SK-N-DZ (cell line): ENCODE measurements around the gene UBALD2.
"Not testable (repeated sequence)": the region's sequence is repeated elsewhere in the genome, so short reads cannot be mapped to it uniquely, and the experiment has no call there.

Source experiments
- DNase-seq: peaks from one replicate; pipeline ENCODE4 v3.0.0-alpha.2; 2015; ENCODE audit warnings: low spot score

Gene UBALD2

GRCh38 chr17:76244721-76245120, 20.4 kb upstream of the UBALD2 start:
- not testable (repeated sequence) for DNase-seq

GRCh38 chr17:76246080-76247066, 18.8 kb upstream of the UBALD2 start:
- DNase-seq: no peak

- DNase-seq: no peak
Measured at GRCh38 chr17:76247304-76247703, 17.8 kb upstream of the UBALD2 start.

- no peak for DNase-seq
Measured at GRCh38 chr17:76248013-76248782, 16.9 kb upstream of the UBALD2 start.

GRCh38 chr17:76250141-76250540, 15.0 kb upstream of the UBALD2 start:
- DNase-seq: no peak

DNA sequence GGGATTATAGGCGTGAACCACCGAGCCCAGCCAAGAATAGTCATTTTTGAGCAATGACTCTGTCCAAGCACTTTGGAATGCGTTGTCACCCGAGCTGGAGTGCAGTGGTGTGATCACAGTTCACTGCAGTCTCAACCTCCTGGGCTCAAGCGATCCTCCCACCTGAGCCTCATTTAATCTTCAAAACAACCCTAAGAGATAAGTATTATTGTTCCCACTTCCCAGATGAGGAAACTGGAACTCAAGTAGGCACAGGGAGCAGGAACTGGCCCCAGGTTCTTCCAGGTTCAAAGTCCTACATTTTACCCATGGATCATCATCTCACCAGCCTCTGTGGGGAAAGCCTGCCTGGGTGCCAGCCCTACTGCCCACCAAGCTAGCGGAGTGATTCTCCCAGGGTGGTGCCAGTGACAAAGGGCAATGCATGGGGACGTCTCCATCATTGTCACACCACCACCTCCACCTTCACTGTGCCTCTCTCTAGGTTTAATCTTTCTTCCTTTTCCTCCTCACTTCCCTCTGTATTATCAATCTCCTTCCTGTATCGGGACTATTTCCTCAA, 13.6 kb upstream of the UBALD2 start:
- DNase-seq: no peak

- no peak for DNase-seq
Measured at GRCh38 chr17:76252040-76252954, 12.9 kb upstream of the UBALD2 start.

- DNase-seq: not testable (repeated sequence)
Measured at GRCh38 chr17:76252967-76253766, 12.0 kb upstream of the UBALD2 start.

DNA sequence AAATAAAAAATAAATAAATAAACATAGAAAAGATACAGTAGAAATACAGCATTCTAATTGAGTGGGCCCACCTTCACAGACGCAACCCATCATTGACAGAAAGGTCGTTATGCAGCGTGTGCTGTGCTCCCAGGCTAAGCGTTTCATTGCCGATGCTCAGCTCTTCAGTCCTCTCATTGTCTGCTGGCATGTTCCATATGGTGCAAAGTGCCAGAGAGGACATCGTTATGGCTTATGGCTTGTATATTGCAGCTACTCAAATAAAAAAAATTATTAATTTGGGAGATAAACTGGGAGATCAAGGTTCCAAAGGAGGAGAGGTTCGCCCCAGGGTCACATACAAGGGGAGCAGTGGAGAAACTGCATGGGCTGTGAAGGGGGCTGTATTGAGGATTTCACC, 11.3 kb upstream of the UBALD2 start:
- DNase-seq: no peak

DNA sequence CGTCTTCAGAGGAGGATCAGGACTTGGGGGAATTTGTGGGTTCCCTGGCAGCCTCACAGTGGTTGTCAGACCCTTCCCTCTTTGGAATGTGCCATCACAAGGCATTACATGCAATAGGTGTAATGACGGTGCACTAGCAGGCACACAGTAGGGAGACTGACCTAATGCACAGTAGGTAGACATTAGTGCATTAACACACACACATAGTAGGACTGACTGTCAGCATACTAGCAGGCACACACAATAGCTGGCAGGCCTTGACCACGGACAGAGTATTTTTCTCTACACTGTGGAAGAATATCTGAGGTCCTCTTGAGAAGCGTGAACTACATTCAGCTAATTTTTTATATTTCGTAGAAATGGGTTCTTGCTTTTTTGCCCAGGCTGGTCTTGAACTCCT, 10.9 kb upstream of the UBALD2 start:
- no peak for DNase-seq

DNA sequence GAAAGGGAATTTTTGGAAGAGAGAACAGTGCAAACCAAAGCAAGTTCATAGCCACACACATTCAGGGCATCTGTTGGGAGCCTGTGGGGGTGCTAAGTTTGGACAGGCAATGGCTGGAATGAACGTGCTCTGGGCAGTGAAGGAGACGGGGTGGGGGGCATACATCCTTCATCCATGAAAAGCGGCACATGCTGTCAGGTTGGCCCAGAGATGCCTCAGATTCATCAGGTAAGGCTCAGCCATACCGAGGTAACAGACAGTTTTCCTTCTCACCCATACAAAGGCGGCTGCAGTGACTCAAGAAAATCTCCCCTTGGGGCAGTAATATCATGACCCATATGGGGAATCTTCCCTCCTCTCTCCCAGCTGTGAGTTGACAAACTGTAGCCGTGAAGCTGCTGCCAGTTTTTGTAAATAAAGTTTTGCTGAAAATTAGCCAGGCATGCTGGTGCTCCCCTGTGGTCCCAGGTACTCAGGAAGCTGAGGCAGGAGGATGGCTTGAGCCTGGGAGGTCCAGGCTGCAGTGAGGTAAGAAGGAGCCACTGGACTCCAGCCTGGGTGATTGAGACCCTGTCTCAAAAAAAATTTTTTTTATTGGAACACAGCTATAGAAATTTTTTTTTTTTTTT, 9.2 kb upstream of the UBALD2 start:
- no peak for DNase-seq

GRCh38 chr17:76256430-76257050, 8.6 kb upstream of the UBALD2 start:
- DNase-seq: not testable (repeated sequence)

DNA sequence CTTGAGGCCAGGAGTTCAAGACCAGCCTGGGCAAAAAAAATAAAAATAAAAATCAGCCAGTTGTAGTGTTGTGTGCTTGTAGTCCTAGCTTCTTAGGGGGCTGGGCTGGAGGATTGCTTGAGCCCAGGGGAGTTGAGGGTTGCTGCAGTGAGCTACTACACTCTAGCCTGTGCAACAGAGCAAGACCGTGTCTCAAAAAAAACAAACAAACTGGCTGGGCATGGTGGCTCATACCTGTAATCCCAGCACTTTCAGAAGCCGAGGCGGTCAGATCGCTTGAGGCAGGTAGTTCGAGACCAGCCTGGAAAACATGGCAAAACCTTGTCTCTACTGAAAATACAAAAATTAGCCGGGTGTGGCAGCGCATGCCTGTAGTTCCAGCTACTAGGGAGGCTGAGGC, 4.9 kb upstream of the UBALD2 start:
- no peak for DNase-seq

GRCh38 chr17:76260669-76261068, 4.5 kb upstream of the UBALD2 start:
- DNase-seq: no peak

- DNase-seq: no peak
Measured at GRCh38 chr17:76261421-76262215, 3.5 kb upstream of the UBALD2 start.

DNA sequence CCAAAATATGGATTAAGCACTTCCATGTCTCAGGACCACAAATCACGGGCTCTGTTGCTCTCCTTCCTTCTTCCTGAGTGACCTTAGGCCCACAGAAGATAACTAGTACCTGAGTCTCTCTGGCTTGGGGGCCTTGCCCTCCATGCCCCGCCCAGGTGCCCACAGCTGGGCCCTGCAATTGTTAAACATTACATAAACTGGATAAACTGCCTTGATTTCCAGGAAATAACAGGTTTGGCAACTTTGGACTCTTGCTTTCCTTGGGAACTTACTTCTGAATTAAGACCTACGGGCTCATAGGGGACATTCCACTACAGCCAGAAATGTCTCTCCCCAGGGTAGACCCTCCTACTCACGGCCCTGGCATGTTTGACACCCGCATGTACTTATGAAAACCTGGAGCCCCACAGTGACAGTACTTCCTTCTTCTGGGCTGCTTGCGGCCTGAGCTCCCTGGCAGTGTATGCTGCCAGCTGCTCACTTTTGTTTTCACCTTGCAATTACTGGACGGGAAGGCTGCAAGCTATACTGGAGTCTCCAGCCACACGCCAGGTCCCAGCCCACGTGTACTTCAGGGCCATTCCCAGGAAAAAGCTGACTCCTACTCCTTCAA, 2.3 kb upstream of the UBALD2 start:
- DNase-seq: no peak

- no peak for DNase-seq
Measured at GRCh38 chr17:76263896-76264295, 1.3 kb upstream of the UBALD2 start.

DNA sequence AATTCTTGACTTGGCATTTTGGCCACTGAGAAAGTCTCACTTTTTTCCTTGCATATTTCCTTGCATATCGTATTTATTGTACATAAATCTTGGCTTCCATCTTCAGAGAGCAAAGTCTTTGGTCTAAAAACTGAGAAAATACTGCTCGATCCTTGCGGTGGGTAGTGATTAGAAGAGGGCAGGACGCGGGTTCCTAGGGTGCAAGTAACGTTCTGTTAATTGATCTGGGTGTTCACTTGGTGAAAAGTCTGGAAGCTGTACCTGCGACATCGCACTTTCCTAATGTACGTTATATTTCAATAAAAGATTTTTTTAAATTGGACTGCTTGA, 758 bp upstream of the UBALD2 start:
- no peak for DNase-seq
